GM12864 (cell line): ENCODE measurements around the gene NRTN.
"Not testable (repeated sequence)": the region's sequence is repeated elsewhere in the genome, so short reads cannot be mapped to it uniquely, and the experiment has no call there.

Source experiments
- DNase-seq: peaks from one replicate; pipeline ENCODE4 v3.0.0-alpha.2; 2011; ENCODE audit warnings: low read depth
- H3K4me3 ChIP-seq: 2 replicates; pipeline ENCODE4 v1.5.1; 2011; ENCODE audit warnings: mild to moderate bottlenecking, low read depth, low read length, control low read depth
- CTCF ChIP-seq: IDR thresholded peaks from 2 replicates; pipeline ENCODE4 v1.5.1; 2011; ENCODE audit warnings: low read depth, mild to moderate bottlenecking, moderate library complexity, low read length, control low read depth, inconsistent platforms; ENCODE audit errors: missing control alignments

Gene NRTN

GRCh38 chr19:5839065-5840017 is 34.5 kb downstream of the NRTN start, which contains the start of gene FUT6:
TSS of gene FUT6 (minus strand) at chr19:5839702. CDS start at chr19:5832567, 7,135 bp downstream.
- TF ChIP-seq CTCF, result no peak
- no peak for DNase-seq
- H3K4me3 ChIP-seq, result no peak within 1 kb of the TSS

GRCh38 chr19:5841735-5842111 is 36.9 kb downstream of the NRTN start:
- DNase-seq, H3K4me3 ChIP-seq: not testable (repeated sequence)

- no peak for DNase-seq
- no peak overlapping the region for H3K4me3 ChIP-seq
- TF ChIP-seq CTCF, result no peak
These were observed 38.5 kb downstream of the NRTN start for GRCh38 chr19:5843295-5843927.

- DNase-seq, result no peak
- no peak overlapping the region for H3K4me3 ChIP-seq
- no peak for TF ChIP-seq CTCF
These were observed 39.9 kb downstream of the NRTN start for GRCh38 chr19:5844456-5845433.

GRCh38 chr19:5847846-5848245 is 43.0 kb downstream of the NRTN start:
- not testable (repeated sequence) for DNase-seq, H3K4me3 ChIP-seq

- DNase-seq, H3K4me3 ChIP-seq: not testable (repeated sequence)
These were observed 43.8 kb downstream of the NRTN start for GRCh38 chr19:5848621-5849020.

GRCh38 chr19:5850189-5850588 is 45.3 kb downstream of the NRTN start:
- no peak for DNase-seq
- H3K4me3 ChIP-seq, result no peak overlapping the region
- no peak for TF ChIP-seq CTCF

GRCh38 chr19:5850743-5851293 is 46.0 kb downstream of the NRTN start:
- no peak for DNase-seq
- no peak for TF ChIP-seq CTCF
- H3K4me3 ChIP-seq, result no peak overlapping the region
